Measurements from ENCODE around the gene ITM2C.

Gene ITM2C

DNA sequence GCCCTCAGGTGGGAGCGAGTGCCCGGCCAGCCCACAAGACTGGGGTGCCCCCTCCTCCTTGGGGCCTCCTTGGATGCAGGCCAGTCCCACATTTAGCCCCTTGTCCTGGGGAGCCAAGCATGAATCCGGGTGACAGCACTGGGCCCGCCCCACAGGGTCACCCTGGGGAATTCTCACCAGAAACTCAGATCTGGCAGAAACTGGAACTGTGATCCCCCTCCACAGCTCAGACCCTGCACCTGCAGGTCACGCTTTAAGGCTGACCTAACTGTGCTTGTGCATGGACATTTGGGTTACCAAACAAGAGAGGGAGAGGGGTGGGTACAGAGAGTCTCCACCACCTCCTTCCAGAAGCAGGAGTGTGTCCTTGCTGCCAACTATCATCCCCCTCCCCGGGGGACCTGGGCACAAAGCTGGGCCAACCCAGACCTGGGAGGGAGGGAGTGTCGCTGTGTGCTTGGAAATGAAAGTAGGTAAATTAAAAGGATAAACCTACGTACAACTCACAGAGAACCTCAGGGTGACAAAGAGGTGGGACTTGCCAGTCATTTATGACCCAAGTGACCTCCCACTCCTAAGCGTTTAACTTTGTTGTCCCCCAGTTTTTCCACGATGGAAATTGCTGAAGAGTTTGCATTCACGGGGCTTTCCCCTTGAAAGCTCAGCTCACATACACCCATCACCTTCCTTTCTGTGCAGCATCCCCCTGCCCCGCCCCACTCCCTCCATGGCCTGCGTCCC lies 9.1 kb downstream of the ITM2C start:
- no peak for DNase-seq (ENCODE audit: low read depth)

DNA sequence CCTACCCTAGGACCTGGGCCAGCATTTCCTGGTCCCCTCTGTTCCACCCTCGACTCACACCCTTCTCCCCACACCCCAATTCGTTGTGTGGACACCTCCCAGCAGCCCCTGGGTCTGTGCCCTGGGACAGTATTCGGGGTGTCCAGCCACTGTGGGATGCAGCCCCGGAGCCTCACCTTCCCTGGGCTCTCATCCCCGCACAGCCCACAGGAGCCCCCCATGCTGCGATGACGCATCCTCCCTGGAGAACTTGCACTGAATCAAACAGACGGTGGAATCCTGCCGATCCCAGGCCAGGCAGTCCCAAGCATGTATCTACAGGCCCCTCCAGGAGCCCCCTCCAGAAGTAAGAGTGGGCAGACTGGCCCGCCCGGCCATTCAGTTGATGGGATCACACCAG lies 9.7 kb downstream of the ITM2C start:
- no peak for DNase-seq (ENCODE audit: low read depth)

DNA sequence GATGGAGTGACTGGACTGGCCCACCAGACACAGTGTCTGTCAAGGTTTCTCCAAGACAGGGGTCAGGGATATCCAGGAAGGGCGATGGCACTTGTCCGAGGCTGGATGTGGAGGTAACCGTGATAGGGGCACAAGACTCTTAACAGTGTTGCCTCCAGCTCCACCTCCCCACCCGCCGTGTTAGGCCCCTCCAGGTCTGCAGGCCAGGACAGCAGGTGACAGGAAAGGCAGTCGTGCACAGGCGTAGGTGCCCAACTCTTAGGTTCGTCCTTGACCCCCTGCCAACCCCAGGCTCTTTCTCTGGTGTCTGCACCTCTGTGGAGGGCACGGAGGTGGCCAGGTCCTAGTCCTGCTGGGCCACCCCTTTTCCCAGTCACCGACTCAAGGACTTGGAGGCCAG lies 10.1 kb downstream of the ITM2C start:
- no peak for DNase-seq (ENCODE audit: low read depth)

DNA sequence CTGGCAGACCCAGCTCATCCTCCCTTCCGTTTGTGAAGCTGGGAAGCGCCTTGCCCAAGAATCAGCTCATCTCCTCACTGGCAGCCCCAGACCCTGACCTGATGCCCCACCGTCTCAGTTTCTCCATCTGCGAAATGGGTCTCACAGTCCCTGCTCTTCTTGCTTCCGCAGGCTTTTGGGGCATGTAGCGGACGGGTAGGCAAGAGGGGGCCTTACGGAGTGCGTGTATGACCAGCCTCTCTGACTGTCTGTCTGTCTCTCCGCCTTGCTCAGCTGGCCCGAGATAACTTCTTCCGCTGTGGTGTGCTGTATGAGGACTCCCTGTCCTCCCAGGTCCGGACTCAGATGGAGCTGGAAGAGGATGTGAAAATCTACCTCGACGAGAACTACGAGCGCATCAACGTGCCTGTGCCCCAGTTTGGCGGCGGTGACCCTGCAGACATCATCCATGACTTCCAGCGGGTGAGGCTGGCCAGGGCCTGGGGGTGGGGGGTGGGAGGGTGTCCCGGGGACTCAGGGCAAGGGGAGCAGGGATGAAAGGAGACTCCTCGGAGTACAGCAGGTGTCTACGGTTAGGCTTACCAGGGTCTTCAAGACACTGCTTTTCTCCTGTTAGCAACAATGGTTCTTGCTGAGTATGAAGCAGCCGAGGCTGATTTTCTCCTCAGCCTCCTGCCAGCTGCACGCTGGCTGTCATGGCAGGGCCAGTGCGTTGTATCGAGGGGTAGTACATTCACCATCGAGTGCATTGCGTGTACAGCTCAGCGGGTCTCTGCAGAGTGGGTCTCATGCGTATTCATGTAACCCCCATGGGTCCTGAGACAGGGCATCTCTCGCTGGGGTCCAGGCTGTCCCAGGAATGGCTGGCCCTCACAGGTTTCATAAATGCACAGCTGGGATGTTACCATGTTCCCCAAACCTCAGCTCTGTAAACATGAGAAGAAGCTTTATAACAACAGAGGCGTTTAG lies 10.9 kb downstream of the ITM2C start:
- DNase-seq (ENCODE audit: low read depth): no peak

DNA sequence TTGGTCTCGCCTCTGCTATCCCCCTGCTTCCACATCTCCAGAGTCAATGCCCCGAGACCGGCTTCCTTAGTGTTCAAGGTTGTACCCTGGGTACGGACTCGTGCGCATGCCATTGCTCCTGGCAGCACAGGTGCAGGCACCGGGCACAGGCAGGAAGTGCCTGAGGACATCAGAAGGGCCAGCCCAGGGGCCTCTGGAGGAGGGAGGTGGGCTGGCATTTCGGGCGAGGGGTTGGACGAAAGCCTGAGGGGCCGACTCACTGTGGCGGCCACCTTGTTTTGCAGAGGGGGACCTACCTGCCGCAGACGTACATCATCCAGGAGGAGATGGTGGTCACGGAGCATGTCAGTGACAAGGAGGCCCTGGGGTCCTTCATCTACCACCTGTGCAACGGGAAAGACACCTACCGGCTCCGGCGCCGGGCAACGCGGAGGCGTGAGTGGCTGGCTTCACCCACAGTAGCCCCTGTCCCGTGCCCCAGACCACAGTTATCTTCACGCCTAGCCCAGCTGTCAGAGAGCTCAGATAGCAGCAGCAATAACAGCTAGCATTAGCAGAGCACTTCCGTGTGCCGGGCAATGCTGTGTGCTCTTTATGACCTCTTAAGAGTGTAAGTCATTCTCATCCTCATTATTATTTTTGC lies 12.5 kb downstream of the ITM2C start:
- DNase-seq (ENCODE audit: low read depth): no peak

DNA sequence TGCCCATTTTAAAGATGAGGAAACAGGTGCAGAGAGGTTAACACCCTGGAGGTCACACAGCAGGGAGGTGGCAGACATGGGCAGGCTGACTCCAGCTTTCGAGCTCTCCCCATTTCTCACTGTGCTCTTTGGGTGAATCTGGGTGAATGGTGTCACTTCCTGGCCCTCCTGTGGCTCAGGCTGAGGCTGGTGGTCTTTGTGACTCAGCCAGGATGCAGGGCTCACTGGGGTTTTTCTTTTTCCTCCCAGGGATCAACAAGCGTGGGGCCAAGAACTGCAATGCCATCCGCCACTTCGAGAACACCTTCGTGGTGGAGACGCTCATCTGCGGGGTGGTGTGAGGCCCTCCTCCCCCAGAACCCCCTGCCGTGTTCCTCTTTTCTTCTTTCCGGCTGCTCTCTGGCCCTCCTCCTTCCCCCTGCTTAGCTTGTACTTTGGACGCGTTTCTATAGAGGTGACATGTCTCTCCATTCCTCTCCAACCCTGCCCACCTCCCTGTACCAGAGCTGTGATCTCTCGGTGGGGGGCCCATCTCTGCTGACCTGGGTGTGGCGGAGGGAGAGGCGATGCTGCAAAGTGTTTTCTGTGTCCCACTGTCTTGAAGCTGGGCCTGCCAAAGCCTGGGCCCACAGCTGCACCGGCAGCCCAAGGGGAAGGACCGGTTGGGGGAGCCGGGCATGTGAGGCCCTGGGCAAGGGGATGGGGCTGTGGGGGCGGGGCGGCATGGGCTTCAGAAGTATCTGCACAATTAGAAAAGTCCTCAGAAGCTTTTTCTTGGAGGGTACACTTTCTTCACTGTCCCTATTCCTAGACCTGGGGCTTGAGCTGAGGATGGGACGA lies 13.2 kb downstream of the ITM2C start:
- no peak for DNase-seq (ENCODE audit: low read depth)

DNA sequence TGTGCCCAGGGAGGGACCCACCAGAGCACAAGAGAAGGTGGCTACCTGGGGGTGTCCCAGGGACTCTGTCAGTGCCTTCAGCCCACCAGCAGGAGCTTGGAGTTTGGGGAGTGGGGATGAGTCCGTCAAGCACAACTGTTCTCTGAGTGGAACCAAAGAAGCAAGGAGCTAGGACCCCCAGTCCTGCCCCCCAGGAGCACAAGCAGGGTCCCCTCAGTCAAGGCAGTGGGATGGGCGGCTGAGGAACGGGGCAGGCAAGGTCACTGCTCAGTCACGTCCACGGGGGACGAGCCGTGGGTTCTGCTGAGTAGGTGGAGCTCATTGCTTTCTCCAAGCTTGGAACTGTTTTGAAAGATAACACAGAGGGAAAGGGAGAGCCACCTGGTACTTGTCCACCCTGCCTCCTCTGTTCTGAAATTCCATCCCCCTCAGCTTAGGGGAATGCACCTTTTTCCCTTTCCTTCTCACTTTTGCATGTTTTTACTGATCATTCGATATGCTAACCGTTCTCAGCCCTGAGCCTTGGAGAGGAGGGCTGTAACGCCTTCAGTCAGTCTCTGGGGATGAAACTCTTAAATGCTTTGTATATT lies 14.0 kb downstream of the ITM2C start:
- no peak for DNase-seq (ENCODE audit: low read depth)

DNA sequence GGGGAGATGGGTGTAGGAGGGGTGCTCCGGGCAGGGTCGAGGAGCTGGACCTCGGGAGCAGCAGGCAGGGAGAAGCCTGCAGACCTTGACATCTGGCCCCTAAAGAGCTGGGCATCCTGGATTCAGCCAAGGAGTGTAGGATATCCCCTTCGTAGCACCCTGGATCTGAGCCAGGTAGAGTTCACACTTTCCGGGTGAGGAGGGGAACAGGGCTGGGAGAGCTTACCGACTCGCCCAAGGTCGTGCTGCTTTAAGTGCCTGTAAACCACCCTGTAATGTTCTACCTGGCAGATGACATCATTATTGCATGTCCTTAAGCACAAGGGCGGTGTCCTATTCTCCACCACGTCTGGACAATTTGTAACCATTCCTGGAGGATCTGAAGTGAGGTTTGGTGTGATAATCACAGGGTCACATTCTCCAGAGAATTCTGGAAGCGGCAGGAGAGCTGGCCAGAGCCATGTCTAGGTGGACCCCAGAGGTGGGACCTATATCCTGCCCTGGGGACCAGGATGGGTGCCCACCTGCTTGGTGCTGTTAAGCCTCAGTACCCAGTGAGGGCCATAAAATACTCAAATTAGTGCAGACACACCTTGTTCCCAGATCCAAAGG lies 14.6 kb downstream of the ITM2C start:
- DNase-seq (ENCODE audit: low read depth): no peak

DNA sequence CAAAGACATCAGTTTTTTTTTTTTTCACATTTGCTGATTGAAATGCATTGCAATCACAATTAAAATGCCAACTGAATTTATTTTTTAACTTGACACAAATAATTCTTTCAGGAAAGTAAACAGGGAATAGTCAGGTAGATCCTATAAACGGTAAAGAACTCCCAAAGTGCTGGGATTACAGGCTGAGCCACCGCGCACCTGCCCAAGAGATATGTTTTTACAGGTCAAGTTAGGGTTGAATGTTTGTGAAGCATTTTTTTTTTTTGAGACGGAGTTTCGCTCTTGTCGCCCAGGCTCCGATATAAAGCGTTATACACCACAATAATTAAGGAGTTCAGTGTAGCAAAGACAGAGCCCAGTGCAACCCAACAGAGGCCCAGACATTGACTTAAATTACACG lies 15.1 kb downstream of the ITM2C start:
- no peak for DNase-seq (ENCODE audit: low read depth)

DNA sequence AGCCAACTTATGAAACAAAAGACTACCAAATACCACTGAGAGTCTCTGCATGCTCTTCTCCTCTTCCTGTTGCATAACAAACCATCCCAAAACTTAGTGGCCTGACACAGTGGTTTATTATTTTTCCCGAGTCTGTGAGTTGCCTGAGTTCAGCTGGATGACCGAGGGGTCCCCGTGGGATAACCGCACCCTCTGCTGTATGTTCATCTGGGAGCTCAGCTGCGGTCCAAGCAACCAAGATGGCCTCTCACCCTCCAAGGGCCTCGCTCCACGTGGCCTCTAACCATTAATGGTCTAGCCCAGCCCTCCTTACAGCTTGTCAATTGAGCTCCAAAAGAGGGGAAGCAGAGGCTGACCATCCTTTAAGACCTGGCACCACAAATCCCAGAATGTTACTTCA lies 17.1 kb downstream of the ITM2C start:
- no peak for DNase-seq (ENCODE audit: low read depth)

DNA sequence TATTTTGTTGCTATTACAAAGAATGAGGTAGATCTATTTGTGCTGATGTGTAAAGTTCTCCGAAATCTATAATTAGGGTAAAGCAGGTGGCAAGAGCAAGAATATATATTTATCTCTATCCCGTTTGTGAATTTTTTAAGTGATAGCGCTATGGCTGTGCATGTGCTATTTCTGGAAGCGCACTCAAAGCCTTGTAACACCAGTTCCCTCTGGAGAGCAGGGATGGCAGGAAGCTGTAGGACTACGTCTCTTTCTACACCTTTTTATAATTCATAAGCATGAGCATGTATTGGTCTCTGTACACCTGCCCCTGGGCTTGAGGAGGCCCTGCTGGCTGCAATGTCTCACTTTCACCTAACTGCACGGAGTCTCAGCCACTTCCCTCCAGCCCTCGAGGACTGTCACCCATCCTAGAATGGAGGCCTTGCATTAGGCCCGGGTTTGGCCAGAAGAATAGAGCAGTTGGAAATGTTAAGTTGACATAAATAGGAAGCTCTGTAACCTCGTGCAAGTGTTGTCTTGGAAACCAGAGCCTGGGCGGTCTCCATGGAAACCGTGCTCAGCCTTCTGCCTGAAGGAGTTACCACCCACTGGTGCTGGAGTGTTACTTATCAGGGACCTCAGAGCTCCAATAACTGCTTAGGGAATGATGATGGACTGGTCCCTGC lies 20.9 kb downstream of the ITM2C start:
- no peak for DNase-seq (ENCODE audit: low read depth)

DNA sequence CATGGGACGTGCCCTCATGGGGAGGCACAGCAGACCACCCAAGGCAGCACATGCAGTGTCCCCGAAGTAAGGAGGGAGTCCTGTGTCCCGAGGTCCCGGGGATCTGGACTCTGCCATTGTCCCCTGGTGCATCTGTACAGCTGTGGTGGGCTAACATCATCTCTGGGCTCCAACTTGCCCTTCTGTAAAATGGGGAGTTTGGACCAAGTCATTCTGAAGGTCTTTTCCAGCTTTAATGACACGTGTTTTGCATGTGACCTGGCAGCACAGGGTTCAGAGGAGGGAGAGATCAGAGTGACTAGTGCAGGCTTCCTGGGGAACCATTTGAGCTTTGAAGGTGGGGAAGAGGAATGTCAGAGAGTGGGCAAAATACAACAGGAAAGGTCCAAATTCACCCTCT lies 21.5 kb downstream of the ITM2C start:
- no peak for DNase-seq (ENCODE audit: low read depth)

DNA sequence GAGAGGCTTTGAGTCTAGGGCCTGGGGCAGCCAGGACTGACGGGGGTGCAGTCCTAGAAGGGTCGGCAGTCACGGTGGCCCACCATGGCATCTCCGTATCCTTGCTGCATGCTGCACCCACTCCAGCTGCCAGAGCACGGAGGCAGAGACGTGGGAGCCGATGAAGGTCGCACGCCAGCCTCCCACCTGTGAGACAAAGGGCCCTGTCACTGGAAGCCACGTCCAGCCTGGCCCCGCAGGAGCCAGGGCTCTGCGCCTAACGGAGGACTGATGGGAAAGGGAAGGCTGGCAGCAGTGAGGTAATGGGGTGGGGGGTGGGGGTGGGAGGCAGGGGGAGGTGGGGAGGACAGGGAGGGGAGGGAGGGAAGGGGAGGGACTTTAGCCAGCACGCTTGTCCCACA lies 21.9 kb downstream of the ITM2C start:
- no peak for DNase-seq (ENCODE audit: low read depth)

DNA sequence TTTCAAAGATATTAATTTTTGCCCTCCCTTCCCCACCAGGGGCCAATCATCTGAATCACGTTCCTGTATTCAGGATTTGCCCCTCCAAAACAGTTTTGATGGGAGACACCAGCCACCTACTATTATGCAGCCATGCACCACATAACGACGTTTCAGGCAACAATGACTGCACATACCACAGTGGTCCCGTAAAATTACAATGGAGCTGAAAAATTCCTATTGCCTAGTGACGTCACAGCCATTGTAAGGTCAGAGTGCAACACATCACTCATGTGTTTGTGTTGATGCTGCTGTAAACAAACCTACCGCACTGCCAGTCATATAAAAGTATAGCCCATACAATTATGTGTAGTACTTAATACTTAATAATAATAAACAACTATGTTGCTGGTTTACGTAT lies 22.6 kb downstream of the ITM2C start:
- DNase-seq (ENCODE audit: low read depth): no peak

DNA sequence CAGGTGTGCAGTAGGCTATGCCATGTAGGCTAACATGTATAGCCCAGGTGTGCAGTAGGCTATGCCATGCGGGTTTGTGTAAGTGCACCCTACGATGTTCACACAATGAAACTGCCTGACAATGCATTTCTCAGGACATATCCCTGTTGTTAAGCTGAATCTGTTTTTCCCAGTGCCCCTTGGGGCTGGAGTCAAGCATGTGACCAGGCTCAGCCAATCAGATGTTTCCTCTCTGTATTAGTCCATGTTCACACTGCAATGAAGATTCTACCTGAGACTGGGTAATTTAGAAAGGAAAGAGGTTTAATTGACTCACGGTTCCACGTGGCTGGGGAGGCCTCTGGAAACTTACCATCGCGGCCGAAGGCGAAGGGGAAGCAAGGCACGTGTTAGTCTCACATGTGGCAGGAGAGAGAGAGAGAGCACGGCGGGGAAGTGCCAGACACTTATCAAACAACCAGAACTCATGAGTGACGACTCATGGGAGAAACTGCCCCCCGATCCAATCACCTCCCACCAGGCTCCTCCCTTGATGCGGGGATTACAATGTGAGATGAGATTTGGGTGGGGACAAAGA lies 24.2 kb downstream of the ITM2C start:
- no peak for DNase-seq (ENCODE audit: low read depth)

DNA sequence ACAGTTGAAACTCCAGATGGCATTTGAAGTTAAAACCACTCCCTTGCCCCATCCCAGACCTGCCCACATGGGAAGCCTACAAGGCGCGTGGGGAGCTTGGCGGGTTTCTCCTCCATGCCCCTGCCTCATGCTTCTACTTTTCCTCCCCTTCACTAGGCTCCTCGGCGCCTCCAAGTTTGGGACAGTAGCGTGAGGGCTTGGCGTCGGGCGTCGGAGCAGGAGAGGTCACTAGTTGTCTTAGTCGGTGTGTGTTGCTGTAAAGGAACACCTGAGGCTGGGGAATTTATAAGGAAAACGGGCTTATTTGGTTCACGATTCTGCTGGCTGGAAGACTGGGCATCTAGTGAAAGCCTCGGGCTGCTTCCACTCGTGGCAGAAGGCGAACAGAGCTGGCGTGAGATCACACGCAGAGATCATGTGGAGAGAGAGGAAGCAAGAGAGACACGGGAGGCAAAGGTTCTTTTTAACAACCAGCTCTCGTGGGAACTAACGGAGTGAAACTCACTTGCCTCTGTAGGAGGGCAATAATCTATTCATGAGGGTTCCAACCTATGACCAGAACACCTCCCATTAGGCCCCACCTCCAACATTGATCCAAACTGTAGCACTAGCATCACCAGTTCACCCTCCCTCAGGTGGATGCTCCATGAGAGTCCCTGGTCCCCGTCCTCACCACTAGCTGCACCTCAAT lies 25.3 kb downstream of the ITM2C start:
- DNase-seq (ENCODE audit: low read depth): no peak

DNA sequence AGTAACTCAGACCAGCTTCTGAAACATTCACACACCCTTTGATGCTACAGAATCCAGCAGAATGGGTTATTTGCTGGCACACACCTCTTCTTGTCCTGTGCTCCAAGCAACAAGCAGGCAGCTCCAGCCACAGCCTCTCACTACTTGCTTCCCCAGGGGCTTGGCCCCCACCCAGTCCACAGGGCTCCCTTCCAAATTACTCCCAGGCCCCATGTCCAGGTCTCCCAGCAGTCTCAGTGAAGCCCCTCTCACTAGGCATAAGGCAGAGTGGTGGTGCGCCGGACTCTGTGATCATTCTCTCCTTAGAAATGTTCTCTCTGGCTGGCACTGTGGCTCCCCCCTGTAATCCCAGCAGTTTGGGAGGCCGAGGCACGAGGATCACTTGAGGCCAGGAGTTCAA lies 25.9 kb downstream of the ITM2C start:
- no peak for DNase-seq (ENCODE audit: low read depth)

DNA sequence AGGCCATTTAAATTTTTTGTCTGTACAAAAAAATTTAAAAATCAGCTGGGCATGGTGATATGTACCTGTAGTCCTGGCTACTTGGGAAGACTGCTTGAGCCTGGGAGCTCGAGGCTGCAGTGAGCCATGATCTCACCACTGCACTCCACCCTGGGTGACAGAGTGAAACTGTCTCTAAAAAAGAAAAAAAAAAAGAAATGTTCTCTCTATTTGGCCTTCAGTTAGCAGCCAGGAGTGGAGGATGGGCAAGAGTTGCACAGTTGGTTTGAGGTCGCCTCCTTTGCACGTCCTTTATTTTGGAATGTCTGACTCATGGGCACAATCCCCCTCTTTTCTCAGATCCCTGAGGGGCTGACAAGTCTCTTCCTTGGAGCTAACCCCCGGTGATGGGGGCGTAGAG lies 26.3 kb downstream of the ITM2C start:
- no peak for DNase-seq (ENCODE audit: low read depth)

DNA sequence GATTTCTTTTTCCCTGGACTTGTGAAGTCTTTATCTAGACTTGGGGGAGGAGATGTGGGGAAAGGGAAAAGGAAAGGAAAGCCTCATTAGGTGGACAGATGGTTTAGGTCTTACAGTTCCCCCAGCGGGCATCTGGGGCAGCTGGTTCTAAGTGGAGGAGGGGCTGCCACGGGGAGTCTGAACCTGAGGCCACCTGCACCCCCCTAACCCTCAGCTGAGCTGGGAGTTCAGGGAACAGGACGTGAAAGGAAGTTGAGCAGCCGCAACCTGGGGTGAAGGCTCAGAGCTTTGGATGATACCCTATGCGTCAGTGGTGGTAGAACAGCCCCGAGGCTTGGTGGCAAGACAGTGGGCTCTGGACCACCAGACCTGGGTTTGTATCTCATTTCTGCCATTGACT lies 26.8 kb downstream of the ITM2C start:
- DNase-seq (ENCODE audit: low read depth): no peak

DNA sequence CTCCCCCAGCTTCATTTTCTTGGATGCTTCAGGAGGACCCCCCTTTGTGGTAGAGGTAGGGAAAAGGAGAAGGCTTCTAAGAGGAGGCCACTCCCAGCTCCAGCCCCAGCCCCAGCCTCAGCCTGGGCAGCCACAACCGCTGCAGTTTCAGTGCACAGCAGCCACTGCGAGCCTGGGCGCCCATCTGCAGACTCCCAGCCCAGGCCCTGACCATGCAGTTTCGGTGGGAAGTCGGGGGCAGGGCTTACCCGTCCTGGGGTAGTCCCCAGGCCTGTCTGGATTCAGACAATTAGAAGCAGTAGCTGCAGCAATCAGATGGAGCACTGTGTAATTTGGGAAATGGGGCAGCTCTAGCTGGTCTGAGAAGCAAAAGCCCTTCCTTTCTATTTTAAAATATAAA lies 28.6 kb downstream of the ITM2C start:
- DNase-seq (ENCODE audit: low read depth): no peak
